ENCODE measurements around the gene RTN1. TPM values are rescaled to one million over a fixed set of nuclear protein-coding genes. Genes with fewer than 3 reads are reported as not detected.

The RTN1 gene
- total and polyA plus RNA-seq, 2 experiments from 2014 or later: 4.2 to 4.3 TPM

GRCh38 chr14:59846595-59846994 lies 24.0 kb downstream of the RTN1 start:
- no peak overlapping the region for H3K4me2 ChIP-seq
- H3K27ac Mint-ChIP-seq: no peak overlapping the region
- no peaks in the 10 kb centered on the region for H3K27me3 Mint-ChIP-seq (ENCODE audit: insufficient read depth, low read depth, poor library complexity)
- H3K4me3 ChIP-seq: no peak overlapping the region
- H3K9me3 Mint-ChIP-seq: no peaks in the 10 kb centered on the region
- no peaks in the 10 kb centered on the region for H3K36me3 Mint-ChIP-seq (ENCODE audit: low read depth)
- H3F3A ChIP-seq (replicated peaks; ENCODE audit: low read depth): no peaks in the 10 kb centered on the region
- DNase-seq (ENCODE audit: low spot score) (no peak), ATAC-seq (no peak)
- H3K27ac ChIP-seq (ENCODE audit: low read depth): no peak overlapping the region
- H3K4me1 Mint-ChIP-seq: peaks cover 5% of the 10 kb centered on the region; the same call in 2 of the 3 replicates
- no peak for TF ChIP-seq JUNB (IDR thresholded peaks at IDR 0.05; ENCODE audit: unreplicated experiment)
- no peak for TF ChIP-seq EZH2 (IDR thresholded peaks at IDR 0.05; ENCODE audit: low read depth, unreplicated experiment)
- TF ChIP-seq ZNF114 (CRISPR knock-in tag; IDR thresholded peaks at IDR 0.05): no peak
- TF ChIP-seq POLR2AphosphoS5 (IDR thresholded peaks at IDR 0.05; ENCODE audit: low read depth): no peak
- TF ChIP-seq ZNF331 (CRISPR knock-in tag; IDR thresholded peaks at IDR 0.05; ENCODE audit: low read depth): no peak
- no peaks in the 10 kb centered on the region for H3K9me2 ChIP-seq (ENCODE audit: insufficient read depth)
- H3K4me3 Mint-ChIP-seq: no peak overlapping the region
- H4K20me1 ChIP-seq (replicated peaks; ENCODE audit: insufficient read depth): no peaks in the 10 kb centered on the region
- no peaks in the 10 kb centered on the region for H3K79me2 ChIP-seq (replicated peaks; ENCODE audit: insufficient read depth)
- no peak overlapping the region for H2AFZ ChIP-seq
- H3K27me3 ChIP-seq (ENCODE audit: insufficient read depth): no peaks in the 10 kb centered on the region
- H3K4me1 ChIP-seq (ENCODE audit: insufficient read depth): no peaks in the 10 kb centered on the region
- no peaks in the 10 kb centered on the region for H3K36me3 ChIP-seq (ENCODE audit: insufficient read depth)

GRCh38 chr14:59845245-59845644 lies 25.3 kb downstream of the RTN1 start:
- no peak overlapping the region for H3K4me3 Mint-ChIP-seq
- no peaks in the 10 kb centered on the region for H3K36me3 ChIP-seq (ENCODE audit: insufficient read depth)
- no peak overlapping the region for H3K4me2 ChIP-seq
- H3K4me1 Mint-ChIP-seq: peaks cover 5% of the 10 kb centered on the region; the same call in 2 of the 3 replicates
- DNase-seq (ENCODE audit: low spot score) (no peak), ATAC-seq (no peak)
- no peaks in the 10 kb centered on the region for H3K27me3 ChIP-seq (ENCODE audit: insufficient read depth)
- no peaks in the 10 kb centered on the region for H4K20me1 ChIP-seq (replicated peaks; ENCODE audit: insufficient read depth)
- H2AFZ ChIP-seq: no peak overlapping the region
- H3K27ac Mint-ChIP-seq: no peak overlapping the region
- no peaks in the 10 kb centered on the region for H3K79me2 ChIP-seq (replicated peaks; ENCODE audit: insufficient read depth)
- H3K9me3 Mint-ChIP-seq: no peaks in the 10 kb centered on the region
- H3K4me1 ChIP-seq (ENCODE audit: insufficient read depth): no peaks in the 10 kb centered on the region
- no peaks in the 10 kb centered on the region for H3K9me2 ChIP-seq (ENCODE audit: insufficient read depth)
- no peaks in the 10 kb centered on the region for H3K27me3 Mint-ChIP-seq (ENCODE audit: insufficient read depth, low read depth, poor library complexity)
- no peak overlapping the region for H3K4me3 ChIP-seq
- no peaks in the 10 kb centered on the region for H3F3A ChIP-seq (replicated peaks; ENCODE audit: low read depth)
- no peak overlapping the region for H3K27ac ChIP-seq (ENCODE audit: low read depth)
- H3K36me3 Mint-ChIP-seq (ENCODE audit: low read depth): no peaks in the 10 kb centered on the region
- TF ChIP-seq STAT1 (IDR thresholded peaks at IDR 0.05; ENCODE audit: unreplicated experiment) (no peak), JUNB (IDR thresholded peaks at IDR 0.05; ENCODE audit: unreplicated experiment) (no peak), REST (IDR thresholded peaks at IDR 0.05; ENCODE audit: unreplicated experiment) (no peak), CREB1 (CRISPR knock-in tag; IDR thresholded peaks at IDR 0.05; ENCODE audit: low read depth) (no peak), ZNF462 (CRISPR knock-in tag; IDR thresholded peaks at IDR 0.05) (no peak), ETS1 (IDR thresholded peaks at IDR 0.05) (no peak), EZH2 (IDR thresholded peaks at IDR 0.05; ENCODE audit: low read depth, unreplicated experiment) (no peak), POLR2AphosphoS5 (IDR thresholded peaks at IDR 0.05; ENCODE audit: low read depth) (no peak), EZH2phosphoT487 (IDR thresholded peaks at IDR 0.05; ENCODE audit: unreplicated experiment) (no peak), NANOG (IDR thresholded peaks at IDR 0.05; ENCODE audit: borderline replicate concordance) (no peak), ZNF331 (CRISPR knock-in tag; IDR thresholded peaks at IDR 0.05; ENCODE audit: low read depth) (no peak), ZNF114 (CRISPR knock-in tag; IDR thresholded peaks at IDR 0.05) (no peak)
